ENCODE data around the gene MBOAT2.

DNA sequence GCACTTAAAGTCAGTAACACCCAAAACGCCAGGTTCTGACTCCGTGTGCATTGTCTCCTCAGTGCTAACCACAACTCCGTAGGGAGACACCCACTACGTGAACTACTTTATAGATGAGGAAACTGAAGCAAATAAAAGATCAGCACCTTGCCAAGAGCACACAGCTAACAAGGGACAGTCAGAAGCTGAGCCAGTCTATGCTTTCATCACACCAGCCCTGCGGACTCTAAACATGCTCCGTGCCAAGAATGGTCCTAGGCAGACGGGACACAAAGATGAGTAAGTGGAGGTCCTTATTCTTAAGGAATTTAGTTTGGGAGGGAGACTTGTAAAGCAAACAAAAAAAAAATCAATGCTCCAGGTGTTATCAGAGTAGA lies 9.6 kb downstream of the MBOAT2 start:
- TF ChIP-seq, protein P1, sequence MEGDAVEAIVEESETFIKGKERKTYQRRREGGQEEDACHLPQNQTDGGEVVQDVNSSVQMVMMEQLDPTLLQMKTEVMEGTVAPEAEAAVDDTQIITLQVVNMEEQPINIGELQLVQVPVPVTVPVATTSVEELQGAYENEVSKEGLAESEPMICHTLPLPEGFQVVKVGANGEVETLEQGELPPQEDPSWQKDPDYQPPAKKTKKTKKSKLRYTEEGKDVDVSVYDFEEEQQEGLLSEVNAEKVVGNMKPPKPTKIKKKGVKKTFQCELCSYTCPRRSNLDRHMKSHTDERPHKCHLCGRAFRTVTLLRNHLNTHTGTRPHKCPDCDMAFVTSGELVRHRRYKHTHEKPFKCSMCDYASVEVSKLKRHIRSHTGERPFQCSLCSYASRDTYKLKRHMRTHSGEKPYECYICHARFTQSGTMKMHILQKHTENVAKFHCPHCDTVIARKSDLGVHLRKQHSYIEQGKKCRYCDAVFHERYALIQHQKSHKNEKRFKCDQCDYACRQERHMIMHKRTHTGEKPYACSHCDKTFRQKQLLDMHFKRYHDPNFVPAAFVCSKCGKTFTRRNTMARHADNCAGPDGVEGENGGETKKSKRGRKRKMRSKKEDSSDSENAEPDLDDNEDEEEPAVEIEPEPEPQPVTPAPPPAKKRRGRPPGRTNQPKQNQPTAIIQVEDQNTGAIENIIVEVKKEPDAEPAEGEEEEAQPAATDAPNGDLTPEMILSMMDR (IDR thresholded peaks at IDR 0.05 in 2 of 3, conservative IDR thresholded peaks at IDR 0.05 in 1 of 3; ENCODE audit: borderline replicate concordance in 1 of 3, insufficient read depth in 1 of 3, low read depth in 2 of 3, low read length in 2 of 3), result no peak
- TF ChIP-seq POLR2A (IDR thresholded peaks at IDR 0.05; ENCODE audit: borderline replicate concordance, extremely low read depth, insufficient read depth, insufficient read length) (no peak), FOSL1 (IDR thresholded peaks at IDR 0.05; ENCODE audit: low read depth) (no peak), ZFX (IDR thresholded peaks at IDR 0.05) (no peak), CEBPB (IDR thresholded peaks at IDR 0.05; ENCODE audit: low read depth) (no peak), EZH2 (IDR thresholded peaks at IDR 0.05) (no peak), SIN3A (IDR thresholded peaks at IDR 0.05; ENCODE audit: low read depth) (no peak), ZNF274 (IDR thresholded peaks at IDR 0.05; ENCODE audit: low read depth, low read length) (no peak)
- TF ChIP-seq, protein P2, sequence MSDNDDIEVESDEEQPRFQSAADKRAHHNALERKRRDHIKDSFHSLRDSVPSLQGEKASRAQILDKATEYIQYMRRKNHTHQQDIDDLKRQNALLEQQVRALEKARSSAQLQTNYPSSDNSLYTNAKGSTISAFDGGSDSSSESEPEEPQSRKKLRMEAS (IDR thresholded peaks at IDR 0.05), result no peak

All from HCT116 (cell line).